HEK293 (cell line): ENCODE measurements around the gene TNNC2.
A peak's percentile ranks its signal among the peaks of the same experiment; 100 is the strongest.

ENCODE experiments used
- CTCF ChIA-PET: fragments of 350-600 bp; formaldehyde crosslinking; extraction: SDS; loops from one replicate; lab custom pipeline; 2021; ENCODE audit warnings: antibody characterized with exemption; lab: Yijun Ruan, JAX
- POLR2A ChIA-PET: fragments of 300-600 bp; formaldehyde crosslinking; extraction: SDS; loops from one replicate; lab custom pipeline; 2020; ENCODE audit warnings: antibody characterized with exemption, inconsistent platforms; lab: Yijun Ruan, JAX
- H3K27ac ChIP-seq: fragments of 200-500 bp; sonication (Bioruptor generic); 2 replicates; pipeline ENCODE4 v1.5.1; 2014; ENCODE audit warnings: low read depth, low read length, control low read depth, inconsistent platforms; ENCODE audit errors: extremely low read depth
- H3K36me3 ChIP-seq, 2 experiments: fragments of 200-500 bp in 1 of 2; sonication (Bioruptor generic) in 1 of 2; 1 replicate in 1 of 2; 2 replicates in 1 of 2; pipeline ENCODE4 v1.5.1; 2014 to 2017; ENCODE audit warnings: inconsistent platforms in 2 of 2, low read length in 2 of 2; ENCODE audit not compliant: control insufficient read depth in 2 of 2, insufficient read depth in 1 of 2
- H3K4me1 ChIP-seq: fragments of 200-500 bp; sonication (Bioruptor generic); 2 replicates; pipeline ENCODE4 v1.5.1; 2014; ENCODE audit warnings: mild to moderate bottlenecking, low read length, inconsistent platforms; ENCODE audit not compliant: control insufficient read depth, insufficient read depth
- H3K4me3 ChIP-seq: 2 replicates; pipeline ENCODE4 v1.5.1; 2011; ENCODE audit warnings: low read depth, mild to moderate bottlenecking, control low read depth, low read length, moderate library complexity
- H3K9me3 ChIP-seq: fragments of 200-500 bp; sonication (Bioruptor generic); 2 replicates; pipeline ENCODE4 v1.5.1; 2014; ENCODE audit warnings: low read depth, low read length, inconsistent platforms; ENCODE audit not compliant: control insufficient read depth, insufficient read depth
- ATF2 ChIP-seq: fragments of 450-650 bp; formaldehyde crosslinking; IDR thresholded peaks from 2 replicates; pipeline ENCODE4 v1.5.1; 2016; ENCODE audit warnings: missing biosample characterization, missing genetic modification characterization, low read depth
- GLI4 ChIP-seq: fragments of 450-650 bp; formaldehyde crosslinking; IDR thresholded peaks from 2 replicates; pipeline ENCODE4 v1.5.1; 2016; ENCODE audit warnings: missing biosample characterization, missing genetic modification characterization
- HIC1 ChIP-seq: fragments of 450-650 bp; formaldehyde crosslinking; IDR thresholded peaks from 2 replicates; pipeline ENCODE4 v1.5.1; 2016; ENCODE audit warnings: missing biosample characterization, missing genetic modification characterization
- INSM2 ChIP-seq: fragments of 450-650 bp; formaldehyde crosslinking; IDR thresholded peaks from 2 replicates; pipeline ENCODE4 v1.5.1; 2016; ENCODE audit warnings: missing biosample characterization, missing genetic modification characterization
- KLF1 ChIP-seq: fragments of 450-650 bp; formaldehyde crosslinking; IDR thresholded peaks from 2 replicates; pipeline ENCODE4 v1.5.1; 2016; ENCODE audit warnings: missing biosample characterization, missing genetic modification characterization
- KLF17 ChIP-seq: fragments of 450-650 bp; formaldehyde crosslinking; IDR thresholded peaks from 2 replicates; pipeline ENCODE4 v1.5.1; 2016; ENCODE audit warnings: missing biosample characterization, missing genetic modification characterization
- ZBTB20 ChIP-seq: fragments of 450-650 bp; formaldehyde crosslinking; IDR thresholded peaks from 2 replicates; pipeline ENCODE4 v1.5.1; 2016; ENCODE audit warnings: missing biosample characterization, missing genetic modification characterization
- ZBTB48 ChIP-seq: fragments of 450-650 bp; formaldehyde crosslinking; IDR thresholded peaks from 2 replicates; pipeline ENCODE4 v1.5.1; 2016; ENCODE audit warnings: missing biosample characterization, missing genetic modification characterization
- ZNF112 ChIP-seq: fragments of 450-650 bp; formaldehyde crosslinking; IDR thresholded peaks from 2 replicates; pipeline ENCODE4 v1.5.0; 2017; ENCODE audit warnings: missing biosample characterization, missing genetic modification characterization
- ZNF266 ChIP-seq: fragments of 450-650 bp; formaldehyde crosslinking; IDR thresholded peaks from 2 replicates; pipeline ENCODE4 v1.5.1; 2016; ENCODE audit warnings: missing biosample characterization, missing genetic modification characterization, low read depth
- ZNF354C ChIP-seq: fragments of 450-650 bp; formaldehyde crosslinking; IDR thresholded peaks from 2 replicates; pipeline ENCODE4 v1.5.1; 2016; ENCODE audit warnings: missing biosample characterization, missing genetic modification characterization, low read depth, borderline replicate concordance
- ZNF394 ChIP-seq: fragments of 450-650 bp; formaldehyde crosslinking; IDR thresholded peaks from 2 replicates; pipeline ENCODE4 v1.5.1; 2016; ENCODE audit warnings: missing biosample characterization, missing genetic modification characterization, mild to moderate bottlenecking, moderate library complexity, borderline replicate concordance
- ZNF433 ChIP-seq: fragments of 450-650 bp; formaldehyde crosslinking; IDR thresholded peaks from 2 replicates; pipeline ENCODE4 v1.5.1; 2016; ENCODE audit warnings: missing biosample characterization, missing genetic modification characterization, low read depth
- ZNF48 ChIP-seq: fragments of 450-650 bp; formaldehyde crosslinking; IDR thresholded peaks from 2 replicates; pipeline ENCODE4 v1.5.1; 2016; ENCODE audit warnings: missing biosample characterization, missing genetic modification characterization
- ZNF501 ChIP-seq: fragments of 450-650 bp; formaldehyde crosslinking; IDR thresholded peaks from 2 replicates; pipeline ENCODE4 v1.5.1; 2016; ENCODE audit warnings: missing biosample characterization, missing genetic modification characterization
- ZNF510 ChIP-seq: fragments of 450-650 bp; formaldehyde crosslinking; IDR thresholded peaks from 2 replicates; pipeline ENCODE4 v1.5.1; 2018; ENCODE audit warnings: mild to moderate bottlenecking, missing genetic modification characterization, missing biosample characterization; ENCODE audit not compliant: insufficient replicate concordance
- ZNF555 ChIP-seq: fragments of 450-650 bp; formaldehyde crosslinking; conservative IDR thresholded peaks from 2 replicates; pipeline ENCODE4 v1.5.1; 2017; ENCODE audit warnings: missing biosample characterization, mild to moderate bottlenecking, missing genetic modification characterization, inconsistent platforms
- ZNF600 ChIP-seq: fragments of 450-650 bp; formaldehyde crosslinking; IDR thresholded peaks from 2 replicates; pipeline ENCODE4 v1.5.1; 2016; ENCODE audit warnings: missing biosample characterization, missing genetic modification characterization
- ZNF623 ChIP-seq: fragments of 450-650 bp; formaldehyde crosslinking; IDR thresholded peaks from 2 replicates; pipeline ENCODE4 v1.5.1; 2016; ENCODE audit warnings: missing biosample characterization, missing genetic modification characterization
- ZNF624 ChIP-seq: fragments of 450-650 bp; formaldehyde crosslinking; IDR thresholded peaks from 2 replicates; pipeline ENCODE4 v1.5.1; 2017; ENCODE audit warnings: missing biosample characterization, missing genetic modification characterization
- ZNF776 ChIP-seq: fragments of 450-650 bp; formaldehyde crosslinking; IDR thresholded peaks from 2 replicates; pipeline ENCODE4 v1.5.0; 2017; ENCODE audit warnings: missing biosample characterization, missing genetic modification characterization, borderline replicate concordance
- ZNF792 ChIP-seq: fragments of 450-650 bp; formaldehyde crosslinking; IDR thresholded peaks from 2 replicates; pipeline ENCODE4 v1.5.1; 2016; ENCODE audit warnings: missing biosample characterization, missing genetic modification characterization

Gene TNNC2

GRCh38 chr20:45836841-45837240 is 9.7 kb upstream of the TNNC2 start (continued):
- TF ChIP-seq HIC1 (tag by site-specific recombination) (no peak), ZNF48 (no peak)

- H3K36me3 ChIP-seq, result peaks cover 0 to 17% of the 10 kb centered on the region in 2 experiments; a peak in 1 of 3 replicates
- CTCF ChIA-PET, result no interaction called here
- no peak overlapping the region for H3K4me3 ChIP-seq
- POLR2A ChIA-PET, result interaction anchor here (2.0 kb wide), 1 partner anchor 70 kb away, joined by 4 read pairs; no protein-coding TSS in a partner anchor
- H3K27ac ChIP-seq, result no peak overlapping the region
- H3K9me3 ChIP-seq, result no peaks in the 10 kb centered on the region
- H3K4me1 ChIP-seq, result no peaks in the 10 kb centered on the region; the same call in 1 of the 2 replicates
- TF ChIP-seq KLF17 (tag by site-specific recombination) (peak; percentile 85; the same call in 1 of the 2 replicates), ZNF354C (tag by site-specific recombination) (no peak), KLF1 (tag by site-specific recombination) (peak; percentile 84)
Measured at GRCh38 chr20:45835825-45836224, 8.7 kb upstream of the TNNC2 start.

GRCh38 chr20:45835329-45835765 is 8.2 kb upstream of the TNNC2 start:
- CTCF ChIA-PET, result no interaction called here
- Histone ChIP-seq H3K9me3 (no peaks in the 10 kb centered on the region), H3K4me3 (no peak overlapping the region), H3K27ac (no peak overlapping the region), H3K36me3 (peaks cover 0 to 12% of the 10 kb centered on the region in 2 experiments; a peak in 1 of 3 replicates), H3K4me1 (no peaks in the 10 kb centered on the region; the same call in 1 of the 2 replicates)
- POLR2A ChIA-PET, result no interaction called here
- TF ChIP-seq ZNF792 (no peak), ATF2 (tag by site-specific recombination) (peak; percentile 34; the same call in 1 of the 2 replicates), ZNF433 (tag by site-specific recombination) (no peak), ZNF623 (tag by site-specific recombination) (no peak), ZNF394 (tag by site-specific recombination) (no peak), ZNF600 (tag by site-specific recombination) (no peak)

GRCh38 chr20:45834797-45835161 is 7.7 kb upstream of the TNNC2 start:
- H3K4me1 ChIP-seq, result no peaks in the 10 kb centered on the region; the same call in 1 of the 2 replicates
- CTCF ChIA-PET, result interaction anchor here (0.6 to 2.0 kb wide), 2 partner anchors 36 to 1952 kb away, joined by 4 to 8 read pairs; no protein-coding TSS in a partner anchor
- no peaks in the 10 kb centered on the region for H3K9me3 ChIP-seq
- no peak for TF ChIP-seq ZNF510 (tag by site-specific recombination)
- TF ChIP-seq ZNF266, result no peak
- no peak for TF ChIP-seq ZNF555 (tag by site-specific recombination)
- TF ChIP-seq ZBTB20, result no peak
- TF ChIP-seq GLI4, result no peak
- no peak for TF ChIP-seq INSM2 (tag by site-specific recombination)
- no peak for TF ChIP-seq ZBTB48 (tag by site-specific recombination)
- TF ChIP-seq ZNF624 (tag by site-specific recombination), result no peak
- TF ChIP-seq ZNF776 (tag by site-specific recombination), result no peak
- TF ChIP-seq ZNF501 (tag by site-specific recombination), result no peak
- no peak for TF ChIP-seq ZNF112 (tag by site-specific recombination)
- no peak overlapping the region for H3K4me3 ChIP-seq
- POLR2A ChIA-PET, result interaction anchor here (1.2 kb wide), 1 partner anchor 21 kb away, joined by 3 read pairs; no protein-coding TSS in a partner anchor
- peaks cover 0 to 8% of the 10 kb centered on the region in 2 experiments; a peak in 1 of 3 replicates for H3K36me3 ChIP-seq
- no peak overlapping the region for H3K27ac ChIP-seq
